ENCODE measurements around the gene ATAD1. TPM values are rescaled to one million over a fixed set of nuclear protein-coding genes. Genes with fewer than 3 reads are reported as not detected.

Gene ATAD1
- total and polyA plus RNA-seq, 10 of the 15 experiments (the other 5 are each of a cell fraction or from before 2014, with no cell fraction given) = 24.7 to 59.3 (median 41.1) TPM

- TF ChIP-seq MYC (IDR thresholded peaks at IDR 0.05; ENCODE audit: insufficient read depth, insufficient read length, insufficient replicate concordance, low read length, severe bottlenecking) = no peak
- TF ChIP-seq, protein P1, sequence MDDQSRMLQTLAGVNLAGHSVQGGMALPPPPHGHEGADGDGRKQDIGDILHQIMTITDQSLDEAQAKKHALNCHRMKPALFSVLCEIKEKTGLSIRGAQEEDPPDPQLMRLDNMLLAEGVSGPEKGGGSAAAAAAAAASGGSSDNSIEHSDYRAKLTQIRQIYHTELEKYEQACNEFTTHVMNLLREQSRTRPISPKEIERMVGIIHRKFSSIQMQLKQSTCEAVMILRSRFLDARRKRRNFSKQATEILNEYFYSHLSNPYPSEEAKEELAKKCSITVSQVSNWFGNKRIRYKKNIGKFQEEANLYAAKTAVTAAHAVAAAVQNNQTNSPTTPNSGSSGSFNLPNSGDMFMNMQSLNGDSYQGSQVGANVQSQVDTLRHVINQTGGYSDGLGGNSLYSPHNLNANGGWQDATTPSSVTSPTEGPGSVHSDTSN (IDR thresholded peaks at IDR 0.05; ENCODE audit: insufficient replicate concordance, low read depth, low read length) = no peak
- no peak for TF ChIP-seq TARDBP (IDR thresholded peaks at IDR 0.05; ENCODE audit: borderline replicate concordance)
- no peak for TF ChIP-seq CREB1 (IDR thresholded peaks at IDR 0.05; ENCODE audit: low read depth)
- TF ChIP-seq ZBTB40 (IDR thresholded peaks at IDR 0.05; ENCODE audit: borderline replicate concordance) = peak; percentile 87; the same call in 1 of the 2 replicates
- TF ChIP-seq, protein P2, sequence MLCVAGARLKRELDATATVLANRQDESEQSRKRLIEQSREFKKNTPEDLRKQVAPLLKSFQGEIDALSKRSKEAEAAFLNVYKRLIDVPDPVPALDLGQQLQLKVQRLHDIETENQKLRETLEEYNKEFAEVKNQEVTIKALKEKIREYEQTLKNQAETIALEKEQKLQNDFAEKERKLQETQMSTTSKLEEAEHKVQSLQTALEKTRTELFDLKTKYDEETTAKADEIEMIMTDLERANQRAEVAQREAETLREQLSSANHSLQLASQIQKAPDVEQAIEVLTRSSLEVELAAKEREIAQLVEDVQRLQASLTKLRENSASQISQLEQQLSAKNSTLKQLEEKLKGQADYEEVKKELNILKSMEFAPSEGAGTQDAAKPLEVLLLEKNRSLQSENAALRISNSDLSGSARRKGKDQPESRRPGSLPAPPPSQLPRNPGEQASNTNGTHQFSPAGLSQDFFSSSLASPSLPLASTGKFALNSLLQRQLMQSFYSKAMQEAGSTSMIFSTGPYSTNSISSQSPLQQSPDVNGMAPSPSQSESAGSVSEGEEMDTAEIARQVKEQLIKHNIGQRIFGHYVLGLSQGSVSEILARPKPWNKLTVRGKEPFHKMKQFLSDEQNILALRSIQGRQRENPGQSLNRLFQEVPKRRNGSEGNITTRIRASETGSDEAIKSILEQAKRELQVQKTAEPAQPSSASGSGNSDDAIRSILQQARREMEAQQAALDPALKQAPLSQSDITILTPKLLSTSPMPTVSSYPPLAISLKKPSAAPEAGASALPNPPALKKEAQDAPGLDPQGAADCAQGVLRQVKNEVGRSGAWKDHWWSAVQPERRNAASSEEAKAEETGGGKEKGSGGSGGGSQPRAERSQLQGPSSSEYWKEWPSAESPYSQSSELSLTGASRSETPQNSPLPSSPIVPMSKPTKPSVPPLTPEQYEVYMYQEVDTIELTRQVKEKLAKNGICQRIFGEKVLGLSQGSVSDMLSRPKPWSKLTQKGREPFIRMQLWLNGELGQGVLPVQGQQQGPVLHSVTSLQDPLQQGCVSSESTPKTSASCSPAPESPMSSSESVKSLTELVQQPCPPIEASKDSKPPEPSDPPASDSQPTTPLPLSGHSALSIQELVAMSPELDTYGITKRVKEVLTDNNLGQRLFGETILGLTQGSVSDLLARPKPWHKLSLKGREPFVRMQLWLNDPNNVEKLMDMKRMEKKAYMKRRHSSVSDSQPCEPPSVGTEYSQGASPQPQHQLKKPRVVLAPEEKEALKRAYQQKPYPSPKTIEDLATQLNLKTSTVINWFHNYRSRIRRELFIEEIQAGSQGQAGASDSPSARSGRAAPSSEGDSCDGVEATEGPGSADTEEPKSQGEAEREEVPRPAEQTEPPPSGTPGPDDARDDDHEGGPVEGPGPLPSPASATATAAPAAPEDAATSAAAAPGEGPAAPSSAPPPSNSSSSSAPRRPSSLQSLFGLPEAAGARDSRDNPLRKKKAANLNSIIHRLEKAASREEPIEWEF (IDR thresholded peaks at IDR 0.05; ENCODE audit: insufficient replicate concordance, low read depth, low read length) = no peak
- no peak for TF ChIP-seq NFXL1 (IDR thresholded peaks at IDR 0.05; ENCODE audit: borderline replicate concordance)
- TF ChIP-seq E2F4 (IDR thresholded peaks at IDR 0.05; ENCODE audit: low read depth, low read length) = no peak
- no peak for TF ChIP-seq BACH1 (IDR thresholded peaks at IDR 0.05; ENCODE audit: borderline replicate concordance)
- 0 out of 2 replicates have a peak, but pooled peaks have one; percentile 52 for TF ChIP-seq ELK1 (IDR thresholded peaks at IDR 0.05; ENCODE audit: low read depth, low read length)
- peak; percentile 59 for TF ChIP-seq MAX (IDR thresholded peaks at IDR 0.05; ENCODE audit: low read depth, low read length)
- TF ChIP-seq POLR2AphosphoS2 (IDR thresholded peaks at IDR 0.05; ENCODE audit: low read depth, low read length) = 0 out of 2 replicates have a peak, but pooled peaks have one; percentile 64
- no peak; the same call in none of the 2 replicates for TF ChIP-seq CBFB (IDR thresholded peaks at IDR 0.05; ENCODE audit: low read depth)
- no peak; the same call in 1 of the 2 replicates for TF ChIP-seq RUNX3 (IDR thresholded peaks at IDR 0.05; ENCODE audit: low read length)
Observed at GRCh38 chr10:87817609-87818504, at the start of gene ATAD1 (continued).

Data from GM12878 (cell line).